ENCODE measurements around the gene PRKCH.

DNA sequence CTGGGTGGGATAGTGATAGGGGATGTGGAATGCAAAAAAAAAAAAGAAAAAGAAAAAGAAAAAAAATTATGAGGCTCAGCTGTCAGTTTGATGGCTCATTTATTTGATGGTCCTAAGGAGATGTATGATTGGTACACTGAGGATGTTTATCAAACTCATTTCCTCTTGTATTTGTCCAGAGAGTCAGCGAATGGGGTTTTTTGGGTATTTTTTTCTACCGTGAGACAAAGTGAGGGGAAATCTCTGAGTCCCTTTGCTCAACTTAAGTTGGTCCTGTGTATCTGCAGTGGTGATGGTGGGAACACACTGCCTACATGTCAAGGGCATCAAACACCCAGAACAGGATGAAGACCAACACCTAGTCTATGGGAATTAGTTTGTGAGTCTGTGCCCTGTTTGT, 197.0 kb downstream of the PRKCH start:
- TF ChIP-seq, protein P1, sequence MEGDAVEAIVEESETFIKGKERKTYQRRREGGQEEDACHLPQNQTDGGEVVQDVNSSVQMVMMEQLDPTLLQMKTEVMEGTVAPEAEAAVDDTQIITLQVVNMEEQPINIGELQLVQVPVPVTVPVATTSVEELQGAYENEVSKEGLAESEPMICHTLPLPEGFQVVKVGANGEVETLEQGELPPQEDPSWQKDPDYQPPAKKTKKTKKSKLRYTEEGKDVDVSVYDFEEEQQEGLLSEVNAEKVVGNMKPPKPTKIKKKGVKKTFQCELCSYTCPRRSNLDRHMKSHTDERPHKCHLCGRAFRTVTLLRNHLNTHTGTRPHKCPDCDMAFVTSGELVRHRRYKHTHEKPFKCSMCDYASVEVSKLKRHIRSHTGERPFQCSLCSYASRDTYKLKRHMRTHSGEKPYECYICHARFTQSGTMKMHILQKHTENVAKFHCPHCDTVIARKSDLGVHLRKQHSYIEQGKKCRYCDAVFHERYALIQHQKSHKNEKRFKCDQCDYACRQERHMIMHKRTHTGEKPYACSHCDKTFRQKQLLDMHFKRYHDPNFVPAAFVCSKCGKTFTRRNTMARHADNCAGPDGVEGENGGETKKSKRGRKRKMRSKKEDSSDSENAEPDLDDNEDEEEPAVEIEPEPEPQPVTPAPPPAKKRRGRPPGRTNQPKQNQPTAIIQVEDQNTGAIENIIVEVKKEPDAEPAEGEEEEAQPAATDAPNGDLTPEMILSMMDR (conservative IDR thresholded peaks at IDR 0.05; ENCODE audit: low read length): no peak
- TF ChIP-seq EZH2phosphoT487 (IDR thresholded peaks at IDR 0.05; ENCODE audit: borderline replicate concordance): no peak

Data from Loucy (cell line).